ENCODE measurements around the gene MFN1.

The MFN1 gene

GRCh38 chr3:179391906-179392305, 44.4 kb downstream of the MFN1 start:
- H3K36me3 ChIP-seq (ENCODE audit: control insufficient read depth in 2 of 2, insufficient read depth in 1 of 2, low read length in 2 of 2): peaks cover 4 to 54% of the 10 kb centered on the region in 2 experiments; a peak in 2 of 3 replicates
- ChIA-PET CTCF (no interaction called here), POLR2A (no interaction called here)
- TF ChIP-seq, protein P1, sequence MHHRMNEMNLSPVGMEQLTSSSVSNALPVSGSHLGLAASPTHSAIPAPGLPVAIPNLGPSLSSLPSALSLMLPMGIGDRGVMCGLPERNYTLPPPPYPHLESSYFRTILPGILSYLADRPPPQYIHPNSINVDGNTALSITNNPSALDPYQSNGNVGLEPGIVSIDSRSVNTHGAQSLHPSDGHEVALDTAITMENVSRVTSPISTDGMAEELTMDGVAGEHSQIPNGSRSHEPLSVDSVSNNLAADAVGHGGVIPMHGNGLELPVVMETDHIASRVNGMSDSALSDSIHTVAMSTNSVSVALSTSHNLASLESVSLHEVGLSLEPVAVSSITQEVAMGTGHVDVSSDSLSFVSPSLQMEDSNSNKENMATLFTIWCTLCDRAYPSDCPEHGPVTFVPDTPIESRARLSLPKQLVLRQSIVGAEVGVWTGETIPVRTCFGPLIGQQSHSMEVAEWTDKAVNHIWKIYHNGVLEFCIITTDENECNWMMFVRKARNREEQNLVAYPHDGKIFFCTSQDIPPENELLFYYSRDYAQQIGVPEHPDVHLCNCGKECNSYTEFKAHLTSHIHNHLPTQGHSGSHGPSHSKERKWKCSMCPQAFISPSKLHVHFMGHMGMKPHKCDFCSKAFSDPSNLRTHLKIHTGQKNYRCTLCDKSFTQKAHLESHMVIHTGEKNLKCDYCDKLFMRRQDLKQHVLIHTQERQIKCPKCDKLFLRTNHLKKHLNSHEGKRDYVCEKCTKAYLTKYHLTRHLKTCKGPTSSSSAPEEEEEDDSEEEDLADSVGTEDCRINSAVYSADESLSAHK (tag by site-specific recombination; IDR thresholded peaks at IDR 0.05): no peak
- no peak for TF ChIP-seq ZNF146 (tag by site-specific recombination; IDR thresholded peaks at IDR 0.05)
- TF ChIP-seq, protein P2, sequence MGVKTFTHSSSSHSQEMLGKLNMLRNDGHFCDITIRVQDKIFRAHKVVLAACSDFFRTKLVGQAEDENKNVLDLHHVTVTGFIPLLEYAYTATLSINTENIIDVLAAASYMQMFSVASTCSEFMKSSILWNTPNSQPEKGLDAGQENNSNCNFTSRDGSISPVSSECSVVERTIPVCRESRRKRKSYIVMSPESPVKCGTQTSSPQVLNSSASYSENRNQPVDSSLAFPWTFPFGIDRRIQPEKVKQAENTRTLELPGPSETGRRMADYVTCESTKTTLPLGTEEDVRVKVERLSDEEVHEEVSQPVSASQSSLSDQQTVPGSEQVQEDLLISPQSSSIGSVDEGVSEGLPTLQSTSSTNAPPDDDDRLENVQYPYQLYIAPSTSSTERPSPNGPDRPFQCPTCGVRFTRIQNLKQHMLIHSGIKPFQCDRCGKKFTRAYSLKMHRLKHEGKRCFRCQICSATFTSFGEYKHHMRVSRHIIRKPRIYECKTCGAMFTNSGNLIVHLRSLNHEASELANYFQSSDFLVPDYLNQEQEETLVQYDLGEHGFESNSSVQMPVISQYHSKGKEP (tag by site-specific recombination; IDR thresholded peaks at IDR 0.05): no peak
- no peak for TF ChIP-seq TSHZ1 (tag by site-specific recombination; IDR thresholded peaks at IDR 0.05; ENCODE audit: borderline replicate concordance)
- no peak for TF ChIP-seq ZNF560 (tag by site-specific recombination; IDR thresholded peaks at IDR 0.05; ENCODE audit: borderline replicate concordance)
- no peak for TF ChIP-seq SALL2 (tag by site-specific recombination; IDR thresholded peaks at IDR 0.05; ENCODE audit: borderline replicate concordance)
- no peaks in the 10 kb centered on the region for H3K9me3 ChIP-seq (ENCODE audit: control insufficient read depth, insufficient read depth, low read depth, low read length)
- no peak overlapping the region for H3K4me3 ChIP-seq (ENCODE audit: low read depth, low read length)
- no peaks in the 10 kb centered on the region for H3K4me1 ChIP-seq (ENCODE audit: control insufficient read depth, insufficient read depth, low read length)
- H3K27ac ChIP-seq (ENCODE audit: extremely low read depth, low read depth, low read length): no peak overlapping the region

- H3K4me1 ChIP-seq (ENCODE audit: control insufficient read depth, insufficient read depth, low read length): no peaks in the 10 kb centered on the region
- TF ChIP-seq ZNF248 (tag by site-specific recombination; IDR thresholded peaks at IDR 0.05) (no peak), ZNF777 (tag by site-specific recombination; IDR thresholded peaks at IDR 0.05; ENCODE audit: borderline replicate concordance) (no peak)
- TF ChIP-seq, protein P1 (tag by site-specific recombination; IDR thresholded peaks at IDR 0.05): no peak
- TF ChIP-seq, protein P3, sequence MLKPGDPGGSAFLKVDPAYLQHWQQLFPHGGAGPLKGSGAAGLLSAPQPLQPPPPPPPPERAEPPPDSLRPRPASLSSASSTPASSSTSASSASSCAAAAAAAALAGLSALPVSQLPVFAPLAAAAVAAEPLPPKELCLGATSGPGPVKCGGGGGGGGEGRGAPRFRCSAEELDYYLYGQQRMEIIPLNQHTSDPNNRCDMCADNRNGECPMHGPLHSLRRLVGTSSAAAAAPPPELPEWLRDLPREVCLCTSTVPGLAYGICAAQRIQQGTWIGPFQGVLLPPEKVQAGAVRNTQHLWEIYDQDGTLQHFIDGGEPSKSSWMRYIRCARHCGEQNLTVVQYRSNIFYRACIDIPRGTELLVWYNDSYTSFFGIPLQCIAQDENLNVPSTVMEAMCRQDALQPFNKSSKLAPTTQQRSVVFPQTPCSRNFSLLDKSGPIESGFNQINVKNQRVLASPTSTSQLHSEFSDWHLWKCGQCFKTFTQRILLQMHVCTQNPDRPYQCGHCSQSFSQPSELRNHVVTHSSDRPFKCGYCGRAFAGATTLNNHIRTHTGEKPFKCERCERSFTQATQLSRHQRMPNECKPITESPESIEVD (tag by site-specific recombination; IDR thresholded peaks at IDR 0.05): no peak
- ChIA-PET CTCF (interaction anchor here (0.7 kb wide), 1 partner anchor 70 kb away, joined by 4 read pairs; no protein-coding TSS in a partner anchor), POLR2A (no interaction called here)
- no peak overlapping the region for H3K27ac ChIP-seq (ENCODE audit: extremely low read depth, low read depth, low read length)
- no peaks in the 10 kb centered on the region for H3K9me3 ChIP-seq (ENCODE audit: control insufficient read depth, insufficient read depth, low read depth, low read length)
- H3K4me3 ChIP-seq (ENCODE audit: low read depth, low read length): no peak overlapping the region
- peaks cover 0 to 39% of the 10 kb centered on the region in 2 experiments; a peak in 2 of 3 replicates for H3K36me3 ChIP-seq (ENCODE audit: control insufficient read depth in 2 of 2, insufficient read depth in 1 of 2, low read length in 2 of 2)
Measured at GRCh38 chr3:179398574-179399231, 51.2 kb downstream of the MFN1 start.
